Eye (tissue), 1 donor: Measurements from ENCODE around the gene CASZ1.
A peak's percentile ranks its signal among the peaks of the same experiment; 100 is the strongest.

Experiments
- DNase-seq: peaks from one replicate; pipeline ENCODE4 v3.0.0-alpha.2; 2015

CASZ1 gene

DNA sequence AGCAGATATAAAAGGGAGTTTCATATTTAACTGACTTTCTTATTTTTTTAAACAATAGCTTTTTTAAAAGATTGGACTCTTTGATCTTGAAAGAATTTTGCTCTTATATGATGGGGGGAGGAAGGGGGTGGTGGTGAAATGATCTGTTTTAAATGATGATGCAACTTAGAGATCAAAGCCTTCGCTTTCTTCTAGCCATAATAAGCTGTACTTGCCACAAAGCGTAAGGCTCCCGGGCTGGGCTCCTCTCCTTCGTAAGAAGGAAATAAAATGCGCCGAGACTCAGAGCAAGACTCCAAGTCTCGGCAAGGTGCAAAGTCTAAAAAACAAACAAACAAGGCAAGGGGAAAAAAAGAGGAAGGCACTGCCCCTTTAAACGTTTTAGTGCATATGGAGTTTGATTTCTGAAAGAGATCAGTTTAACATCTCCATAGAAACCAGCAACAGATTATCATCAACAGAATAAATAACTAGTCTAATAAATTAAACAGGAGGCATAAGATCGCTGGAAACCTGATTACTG is 3.3 kb downstream of the CASZ1 start:
- peak; percentile 78 for DNase-seq

DNA sequence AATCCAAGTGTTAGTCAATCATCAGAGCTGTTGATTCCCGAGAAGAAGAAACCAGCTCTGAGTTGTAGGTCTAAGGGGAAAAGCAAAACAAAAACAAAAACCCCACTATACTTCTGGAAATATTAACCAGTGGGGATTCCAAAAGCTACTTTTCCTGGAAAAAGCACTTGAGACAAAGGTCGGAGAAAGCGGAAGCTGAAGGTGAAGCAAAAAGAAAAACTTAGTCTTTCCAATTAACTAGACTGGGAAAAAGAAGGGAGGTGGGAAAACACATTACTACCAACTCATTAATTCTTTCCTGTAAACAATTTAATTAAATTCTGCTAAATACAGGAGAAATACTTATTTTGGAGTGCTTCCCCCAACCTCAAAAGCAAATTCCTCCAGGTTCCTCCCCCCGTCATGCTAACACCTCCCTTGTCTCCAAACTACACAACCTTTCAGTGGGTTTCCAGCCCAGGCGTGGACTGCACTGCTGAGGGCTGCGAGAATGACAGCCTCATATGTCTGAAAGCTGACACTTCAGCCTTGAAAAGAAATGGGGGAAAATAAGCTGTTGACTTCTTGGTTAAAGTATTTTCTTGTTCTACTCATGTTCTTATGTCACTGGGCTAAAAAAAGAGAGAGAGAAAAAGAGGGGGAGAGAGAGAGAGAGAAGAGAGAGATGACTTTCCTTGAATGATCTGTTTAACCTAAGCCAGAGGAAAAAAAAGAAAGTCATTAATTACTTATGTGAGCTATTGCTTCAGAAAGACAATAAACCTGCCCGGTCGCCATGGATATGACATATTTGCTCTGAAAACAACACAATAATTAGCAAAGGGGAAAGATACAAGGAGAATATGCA is 5.1 kb downstream of the CASZ1 start:
- DNase-seq = peak; percentile 65

DNA sequence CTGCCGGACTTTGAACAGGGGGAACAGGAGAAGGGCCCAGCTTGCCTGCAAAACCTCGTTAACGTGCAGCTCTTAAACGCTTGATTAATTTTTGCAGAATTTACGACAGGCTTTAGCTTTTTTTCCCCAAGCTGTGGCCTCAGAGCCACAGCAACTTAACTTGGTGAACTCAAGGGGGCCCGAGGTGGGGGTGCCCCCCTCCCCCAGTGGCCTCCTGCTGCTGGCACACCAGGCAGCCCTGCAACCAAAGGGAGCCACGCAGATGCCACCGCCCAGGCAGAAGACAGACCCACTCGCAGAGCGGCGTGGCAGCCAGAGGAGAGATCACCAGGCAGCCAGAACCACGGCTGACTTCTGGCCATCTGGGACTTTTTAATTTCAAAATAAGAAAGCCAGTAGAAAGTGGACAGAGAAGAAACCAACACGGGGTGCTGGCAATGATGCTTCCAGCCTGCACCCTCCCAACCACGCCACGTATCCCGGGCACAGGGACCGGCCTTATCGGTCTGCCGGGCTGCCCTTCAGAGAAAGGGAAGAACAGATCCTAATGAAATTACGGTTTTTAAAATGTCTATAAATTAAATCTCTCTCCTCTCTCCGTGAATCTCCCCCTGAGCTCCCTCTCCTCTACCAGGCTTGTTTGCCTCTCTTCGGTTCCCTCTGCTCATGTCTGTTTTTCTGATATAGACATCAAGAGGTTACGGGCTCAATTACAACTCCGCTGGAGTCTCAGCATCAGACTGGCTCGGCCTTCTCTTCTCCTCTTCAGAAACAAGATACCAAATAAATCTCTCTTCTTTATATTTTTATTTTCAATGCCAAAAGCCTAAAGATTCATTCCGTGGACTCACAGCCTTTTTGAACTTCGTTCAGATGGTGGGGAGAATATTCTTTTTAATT is 6.4 kb downstream of the CASZ1 start:
- peak; percentile 48 for DNase-seq

DNA sequence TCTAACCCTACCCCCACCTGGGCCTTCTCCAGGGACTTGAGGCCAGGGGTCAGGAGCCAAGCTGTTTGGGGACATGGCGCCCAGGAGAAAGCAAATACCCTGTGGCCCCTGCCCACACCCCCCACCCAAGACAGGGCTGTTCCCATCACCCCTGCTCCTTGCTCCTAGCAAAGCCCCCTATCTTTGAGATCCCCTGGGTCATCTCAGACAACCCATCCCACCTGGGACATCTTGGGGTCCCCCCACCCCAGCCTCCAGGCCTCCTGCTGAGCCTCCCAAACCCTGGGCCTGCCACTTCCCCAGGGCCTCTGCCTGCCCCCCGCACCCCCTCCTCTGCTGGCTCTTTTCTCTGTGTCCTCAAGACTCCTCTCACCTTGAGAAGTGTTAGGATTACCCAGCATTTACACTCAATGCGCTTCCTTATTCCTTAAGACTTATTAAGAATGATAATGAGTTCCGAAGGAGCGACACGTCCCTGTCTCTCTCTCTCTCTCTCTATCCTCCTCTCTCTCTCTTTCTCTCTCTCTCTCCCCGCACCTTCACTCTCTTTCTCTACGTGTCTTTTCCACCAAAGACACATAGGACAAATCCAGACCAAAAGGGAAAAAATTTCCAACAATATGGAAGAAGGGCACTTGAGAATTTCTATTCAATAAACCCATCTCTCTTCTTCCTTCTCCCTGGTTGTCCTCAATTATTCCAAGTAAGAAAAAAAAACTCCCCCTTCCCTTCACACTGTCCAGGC is 7.2 kb downstream of the CASZ1 start:
- peak; percentile 47 for DNase-seq

DNA sequence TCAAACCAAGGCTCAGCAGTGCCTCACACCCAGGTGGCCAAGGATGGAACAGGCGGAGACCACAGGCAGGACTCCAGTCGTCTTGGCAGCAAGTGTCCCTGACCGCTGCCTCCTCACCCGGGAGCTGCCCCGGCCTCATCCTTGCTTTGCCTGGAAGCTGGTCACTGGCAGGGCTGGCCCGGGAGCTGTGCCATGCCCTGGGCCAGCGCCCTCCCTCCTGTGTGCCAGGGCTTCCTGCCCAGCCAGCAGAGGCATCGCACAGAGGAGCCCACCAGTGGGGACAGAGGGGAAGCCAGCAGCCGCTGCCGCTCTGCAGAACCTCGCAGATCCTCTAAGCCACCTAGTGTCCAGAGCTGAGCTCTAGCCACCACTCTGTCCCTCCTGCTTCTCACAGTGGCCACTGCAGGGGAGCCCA is 7.8 kb downstream of the CASZ1 start:
- DNase-seq = peak; percentile 78

DNA sequence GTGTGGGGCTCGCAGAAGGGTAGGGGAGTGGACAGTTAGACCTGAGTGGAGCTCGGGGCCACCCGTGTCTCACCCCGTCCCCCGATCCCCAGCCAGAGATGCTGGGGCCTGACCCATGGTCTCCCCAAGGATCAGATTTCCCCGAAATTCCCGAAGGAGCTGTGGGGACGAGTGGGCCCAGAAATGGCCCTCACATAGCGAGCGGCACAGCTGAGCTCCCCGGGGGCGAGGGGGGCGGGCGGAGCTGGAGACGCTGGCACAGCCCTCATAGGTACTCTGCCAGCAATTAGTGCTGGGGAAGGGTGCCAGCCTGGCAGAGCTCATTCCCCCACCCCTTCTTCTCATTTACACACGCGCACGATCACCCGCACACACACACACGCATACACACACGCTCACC is 9.2 kb downstream of the CASZ1 start:
- DNase-seq = no peak

DNA sequence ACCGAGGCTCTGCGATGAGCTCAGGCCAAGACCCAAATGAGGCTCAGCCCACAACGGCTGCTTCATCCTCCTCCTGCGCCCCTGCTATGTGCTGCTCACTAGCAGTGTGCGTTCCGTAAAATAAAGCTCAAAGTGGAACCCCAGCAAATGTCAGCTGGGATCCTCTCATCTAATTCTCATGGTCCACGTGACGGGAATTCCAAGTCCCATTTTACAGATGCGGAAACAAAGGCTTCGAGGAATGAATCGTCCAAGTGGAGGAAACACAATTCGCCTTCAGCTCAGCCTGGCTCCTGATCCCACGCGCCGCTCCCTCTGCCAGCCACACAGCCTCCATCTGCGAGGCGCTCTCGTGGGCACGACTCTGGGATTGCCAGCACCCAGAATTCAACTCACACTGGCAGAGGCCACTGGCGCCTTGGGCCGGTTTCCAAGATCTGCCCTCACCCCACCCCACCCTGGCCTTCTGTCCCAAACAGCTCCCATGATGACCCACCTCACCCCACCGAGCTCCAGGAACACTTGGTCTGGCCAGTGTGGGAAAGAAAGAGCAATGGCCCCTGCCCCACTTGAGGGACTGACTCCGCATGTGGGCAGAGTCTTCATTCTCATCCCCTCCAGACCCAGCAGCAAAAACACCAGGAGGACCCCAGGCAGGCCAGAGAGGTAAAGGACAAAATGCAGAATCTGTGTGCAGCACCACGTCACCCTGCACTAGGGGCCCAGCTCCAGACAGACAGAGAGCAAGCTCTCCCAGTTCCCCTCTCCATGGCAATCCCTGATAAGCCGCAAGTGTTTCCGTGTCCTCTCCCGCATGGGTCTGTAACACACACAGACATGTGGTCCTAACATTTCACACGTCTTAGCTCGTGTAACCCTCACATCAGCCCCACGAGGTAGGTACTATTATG is 10.5 kb downstream of the CASZ1 start:
- no peak for DNase-seq

DNA sequence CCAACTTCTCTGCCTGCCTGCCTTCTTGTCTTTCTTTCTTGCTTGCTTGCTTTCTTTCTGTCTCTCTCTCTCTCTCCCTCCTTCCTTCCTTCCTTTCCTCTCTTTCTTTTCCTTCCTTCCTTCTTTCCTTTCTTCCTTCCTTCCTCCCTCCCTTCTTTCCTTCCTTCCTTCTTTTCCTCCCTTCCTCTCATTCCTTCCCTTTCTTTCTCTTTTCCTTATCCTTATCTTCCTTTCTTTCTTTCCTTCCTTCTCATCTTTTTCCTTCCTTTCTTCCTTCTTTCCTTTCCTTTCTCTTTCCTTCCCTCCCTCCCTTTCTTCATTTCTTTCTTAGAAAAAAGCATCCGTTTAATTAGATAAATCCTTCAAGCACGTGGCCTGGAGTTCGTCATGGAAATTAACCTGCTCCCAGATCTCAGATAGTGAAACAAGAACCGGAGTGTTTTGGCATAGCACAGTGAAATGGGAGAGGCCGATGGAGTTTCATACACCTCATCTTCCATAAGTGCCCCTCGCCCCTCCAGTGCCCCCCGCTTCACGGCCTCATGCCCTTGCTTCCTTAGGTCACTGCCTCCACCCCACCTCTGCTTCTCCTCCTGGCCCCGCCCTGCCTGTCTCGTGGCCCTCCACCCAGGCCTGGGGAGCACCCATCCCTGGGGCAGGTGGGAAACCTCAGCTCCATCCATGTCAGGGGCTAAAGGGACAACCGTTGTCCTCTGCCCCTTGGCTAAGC is 11.3 kb downstream of the CASZ1 start:
- DNase-seq = no peak

DNA sequence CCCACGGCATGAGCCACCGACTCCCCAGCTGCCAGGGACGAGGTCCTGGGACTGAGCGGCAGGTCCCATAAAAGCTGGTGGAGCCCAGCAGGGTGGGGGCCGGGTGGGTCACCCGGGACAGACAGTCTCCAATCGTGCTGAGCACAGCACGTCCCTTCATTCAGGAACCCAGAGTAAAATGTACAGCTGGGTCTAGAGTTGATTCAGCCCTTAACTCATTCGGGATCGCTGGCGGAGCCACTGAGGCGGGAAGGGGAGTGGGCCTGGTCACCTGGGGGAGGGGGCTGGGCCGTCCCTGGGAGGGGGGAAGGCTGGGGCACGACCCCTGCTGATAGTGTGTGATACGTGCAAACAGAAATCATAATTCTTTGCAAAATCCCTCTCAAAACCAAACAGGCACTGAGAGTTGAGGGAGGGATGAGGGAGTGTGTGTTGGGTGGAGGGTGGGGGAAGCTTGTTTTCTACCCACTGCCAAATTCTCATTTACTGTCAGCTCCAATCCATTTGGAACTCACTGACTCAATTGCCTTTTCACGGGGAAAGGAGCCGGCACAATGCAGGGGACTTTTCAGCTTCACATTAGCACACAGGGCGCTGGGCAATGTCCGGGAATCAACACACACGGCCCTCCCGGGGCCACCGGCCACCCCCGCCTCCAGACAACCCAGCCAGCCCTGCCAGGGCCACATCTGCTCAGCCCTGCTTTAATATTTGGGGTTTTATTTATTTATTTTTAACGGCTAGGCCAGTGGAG is 13.8 kb downstream of the CASZ1 start:
- peak; percentile 87 for DNase-seq

DNA sequence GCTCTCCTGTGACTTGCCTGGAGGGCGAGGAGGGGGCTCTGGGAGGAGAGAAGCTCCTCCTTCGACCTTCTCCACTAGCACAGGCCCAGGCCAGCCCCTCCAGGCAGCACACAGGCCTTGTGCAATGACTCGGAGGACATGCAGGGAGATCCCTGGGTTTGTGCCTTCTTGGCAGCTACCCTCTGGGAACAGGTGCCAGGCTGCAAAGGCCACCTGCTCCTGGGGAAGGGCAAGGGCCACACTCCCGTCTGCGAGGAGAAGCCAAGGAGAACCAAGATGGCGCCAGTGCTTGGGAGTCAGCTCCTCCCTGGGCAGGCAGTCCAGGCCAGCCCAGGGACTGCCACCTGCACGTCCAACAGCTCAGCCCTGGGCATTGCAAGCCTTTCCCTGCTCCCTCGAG is 15.3 kb downstream of the CASZ1 start:
- no peak for DNase-seq

DNA sequence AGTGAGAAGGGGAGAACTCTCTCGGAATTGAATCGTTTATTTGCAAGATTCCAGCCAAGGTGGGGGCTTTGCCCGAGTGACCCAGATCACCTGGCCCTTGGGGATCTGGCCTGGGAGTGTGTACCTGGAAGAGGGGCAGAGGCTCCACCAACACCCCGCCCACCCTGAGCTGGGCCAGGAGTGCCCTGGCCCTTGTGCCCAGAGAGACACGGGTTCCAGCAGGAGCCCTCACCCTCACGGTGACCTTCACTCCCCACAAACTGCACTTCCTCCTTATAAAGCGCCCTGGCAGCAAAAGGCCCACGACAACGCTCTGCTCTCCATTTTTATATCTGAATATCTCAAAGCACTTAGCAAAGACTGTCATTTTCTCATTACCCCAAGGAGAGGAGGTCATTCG is 16.6 kb downstream of the CASZ1 start:
- no peak for DNase-seq

DNA sequence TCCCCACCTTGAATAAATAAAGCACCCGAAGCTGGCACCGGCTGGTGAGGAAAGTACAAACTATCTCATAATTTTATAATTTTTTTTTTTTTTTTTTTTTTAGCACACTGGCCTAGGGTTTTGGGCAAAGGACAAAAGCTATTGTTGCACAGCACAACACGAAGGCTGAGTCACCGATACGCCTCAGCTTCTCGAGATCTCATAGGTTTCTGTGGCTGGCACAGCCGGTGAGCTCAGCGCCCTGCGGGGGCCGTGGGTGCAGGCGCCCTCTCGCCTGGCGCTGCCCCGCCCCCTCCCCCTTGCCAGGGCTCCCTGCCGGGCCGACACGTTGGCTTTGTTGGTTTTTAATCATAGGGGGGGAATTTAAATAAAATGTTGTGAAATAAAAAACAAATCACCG is 17.2 kb downstream of the CASZ1 start:
- DNase-seq = no peak

DNA sequence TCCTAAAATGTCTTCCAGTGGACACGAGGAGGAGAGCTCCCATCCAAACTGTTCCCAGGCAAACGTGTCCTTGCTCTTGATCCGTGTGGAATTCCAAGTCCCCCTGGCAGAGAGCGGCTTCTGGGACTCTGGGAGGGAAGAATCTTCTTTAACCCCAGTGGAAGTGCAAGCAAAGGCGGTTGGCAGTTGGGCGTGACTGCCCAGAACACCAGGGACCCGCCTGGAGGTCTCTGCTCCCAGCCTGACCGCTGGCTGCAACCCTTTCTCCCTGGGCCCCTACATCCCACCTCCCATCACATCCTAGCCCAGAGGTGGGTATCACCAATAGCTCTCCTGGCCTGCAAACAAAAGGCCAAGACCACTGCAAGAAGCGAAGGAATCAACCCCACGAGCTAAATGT is 17.8 kb downstream of the CASZ1 start:
- no peak for DNase-seq

DNA sequence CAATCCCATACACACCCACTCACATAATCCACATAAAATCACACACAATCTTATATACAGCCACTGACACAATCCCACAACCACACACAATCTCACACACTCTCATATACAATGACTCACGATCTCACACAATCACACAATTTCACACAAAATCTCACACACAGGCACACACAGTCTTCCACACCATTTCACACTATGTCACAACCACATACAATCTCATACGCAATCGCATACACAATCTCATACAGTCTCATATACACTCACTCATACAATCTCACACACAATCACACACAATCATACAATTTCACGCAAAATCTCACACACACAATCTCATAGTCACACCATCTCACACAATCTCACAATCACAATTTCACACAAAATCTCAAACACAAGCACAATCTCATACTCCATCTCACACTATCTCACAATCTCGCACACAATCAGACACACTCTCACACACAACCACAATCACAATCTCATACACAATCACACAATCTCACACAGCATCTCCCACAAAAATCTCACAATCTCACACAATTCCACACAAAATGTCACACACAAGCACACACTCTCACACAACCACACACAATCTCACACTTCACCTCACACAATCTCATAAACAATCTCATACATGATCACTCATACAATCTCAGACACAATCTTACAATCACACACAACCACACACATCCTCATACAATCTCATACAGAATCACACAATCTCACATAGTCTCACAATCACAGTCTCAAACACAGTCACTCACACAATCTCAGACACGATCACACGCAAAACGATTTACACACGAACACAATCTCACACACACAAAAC is 18.5 kb downstream of the CASZ1 start:
- DNase-seq = no peak

DNA sequence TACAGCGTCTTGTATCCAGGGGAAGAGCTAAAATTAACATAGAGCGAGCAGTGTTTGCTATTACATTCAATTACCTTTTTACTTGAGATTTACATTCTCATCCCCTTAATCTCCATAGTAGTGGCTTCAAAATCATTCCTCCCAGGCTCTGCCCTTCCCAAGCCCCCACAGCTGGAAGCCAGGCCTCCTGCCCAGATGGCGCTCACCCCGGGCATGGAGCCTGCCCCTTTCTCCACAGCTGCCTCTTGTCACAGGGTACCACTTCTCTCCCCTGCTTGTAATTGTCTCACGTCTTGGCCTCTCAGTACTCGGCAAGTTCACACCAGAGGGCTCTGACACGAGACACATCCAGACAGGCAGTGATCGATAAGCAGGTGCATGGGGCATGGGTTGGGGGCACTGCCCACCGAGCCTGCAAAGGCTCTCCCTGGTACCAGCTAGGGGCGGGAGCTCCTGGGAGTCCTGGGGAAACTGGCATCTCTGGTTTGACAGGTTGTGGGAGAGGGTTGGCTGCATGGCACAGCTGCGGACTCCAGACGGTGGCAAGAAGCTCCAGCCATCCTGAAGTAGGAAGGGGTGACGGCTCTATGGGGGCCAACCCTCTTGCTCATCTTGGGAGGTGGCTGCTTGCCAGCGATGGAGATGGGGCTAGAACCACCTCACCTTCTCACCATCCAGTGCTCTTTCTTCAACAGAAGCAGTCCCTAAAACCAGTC is 20.1 kb downstream of the CASZ1 start:
- peak; percentile 14 for DNase-seq

DNA sequence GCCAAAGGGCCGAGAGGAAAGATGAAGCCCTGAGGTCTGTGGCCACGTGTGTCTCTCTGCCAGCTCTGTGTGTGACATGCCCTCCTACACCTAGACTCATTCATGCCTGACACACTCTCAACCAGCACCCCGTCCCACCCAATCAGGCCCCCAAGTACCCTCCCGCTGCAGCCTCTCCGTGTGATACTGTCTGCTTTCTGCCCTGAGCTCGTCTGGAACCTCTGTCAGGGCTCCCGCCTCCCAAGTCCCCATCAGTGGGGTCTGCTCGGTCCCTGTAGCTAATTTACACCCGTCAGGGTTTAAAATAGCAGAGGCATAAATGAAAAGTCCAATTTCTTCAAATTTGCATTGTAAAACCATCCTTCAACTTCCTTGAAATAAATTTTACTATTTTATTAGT is 20.7 kb downstream of the CASZ1 start:
- no peak for DNase-seq

DNA sequence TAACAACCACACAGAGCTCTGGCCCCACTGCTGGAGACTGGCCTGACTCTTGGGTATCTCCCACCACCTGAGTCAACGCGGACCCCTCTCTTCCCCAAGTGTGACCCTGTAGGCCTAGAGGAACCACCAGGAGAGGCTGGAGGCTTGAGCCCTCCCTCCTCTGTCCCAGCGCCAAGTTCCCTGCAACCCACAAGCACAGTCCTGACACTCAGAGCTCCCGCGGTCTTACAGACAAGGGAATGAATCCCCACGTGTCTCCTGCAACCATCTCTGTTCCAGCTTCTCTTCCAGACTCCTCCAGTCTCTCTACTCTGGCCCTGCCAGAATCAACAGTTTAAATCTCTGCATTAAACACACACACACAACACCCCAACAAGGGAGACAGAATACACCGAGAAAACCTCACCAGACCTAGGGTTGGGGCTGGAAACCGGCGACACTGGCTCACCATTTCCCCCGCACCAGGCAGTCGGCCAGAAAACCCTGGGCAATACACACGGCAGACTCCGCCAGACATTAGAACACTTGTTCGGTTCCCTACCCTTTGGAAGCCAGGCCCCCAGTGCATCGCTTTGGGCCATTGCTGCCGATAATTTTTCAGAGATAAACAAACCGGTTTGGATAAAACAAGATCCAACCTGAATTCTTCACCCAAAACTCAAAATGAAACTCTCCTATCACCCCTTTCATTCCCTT is 21.7 kb downstream of the CASZ1 start:
- DNase-seq = peak; percentile 9
